ENCODE results near the gene TRAPPC11. TPM values are rescaled to one million over a fixed set of nuclear protein-coding genes. Genes with fewer than 3 reads are reported as not detected.

The TRAPPC11 gene
- total RNA-seq, 1 experiment from 2014 or later: 32.2 TPM

GRCh38 chr4:183674153-183674552, 15.1 kb downstream of the TRAPPC11 start:
- no CpG with 5 or more reads among the region's 3 CpGs for WGBS (ENCODE audit: extremely low coverage, insufficient read length, low lambda C conversion rate)
- Histone ChIP-seq H3K9me3 (ENCODE audit: control insufficient read depth, low read depth, low read length) (no peaks in the 10 kb centered on the region), H3K14ac (ENCODE audit: insufficient read depth, low read length) (no peak overlapping the region), H4K8ac (replicated peaks; ENCODE audit: insufficient read length, low read depth, low read length) (no peak overlapping the region), H3K27me3 (ENCODE audit: insufficient read depth, low read length) (no peaks in the 10 kb centered on the region), H3K23me2 (ENCODE audit: insufficient read length, low read depth, low read length, poor library complexity, severe bottlenecking) (no peaks in the 10 kb centered on the region), H3K4me2 (ENCODE audit: insufficient read depth, insufficient read length, low read length) (no peak overlapping the region), H3K4ac (ENCODE audit: low read depth, low read length) (no peak overlapping the region), H3K79me1 (ENCODE audit: insufficient read depth, low read depth, low read length, poor library complexity, severe bottlenecking) (no peaks in the 10 kb centered on the region), H2BK20ac (ENCODE audit: low read depth, low read length, poor library complexity, severe bottlenecking) (no peak overlapping the region), H3K79me2 (ENCODE audit: insufficient read depth, low read length) (no peaks in the 10 kb centered on the region), H3K56ac (ENCODE audit: insufficient read length, low read depth, low read length) (no peak overlapping the region), H4K5ac (ENCODE audit: insufficient read length, low read depth, low read length) (no peak overlapping the region), H3K23ac (ENCODE audit: insufficient read length, low read depth, low read length) (no peak overlapping the region), H2BK15ac (ENCODE audit: low read depth, low read length) (no peak overlapping the region), H4K91ac (ENCODE audit: insufficient read length, low read depth, low read length) (no peak overlapping the region), H3K18ac (ENCODE audit: insufficient read length, low read depth, low read length) (no peak overlapping the region), H2BK5ac (ENCODE audit: insufficient read length, low read length) (no peak overlapping the region), H2BK12ac (ENCODE audit: insufficient read length, low read depth, low read length) (no peak overlapping the region), H3T11ph (ENCODE audit: low read length) (no peak overlapping the region), H4K20me1 (ENCODE audit: control insufficient read depth, insufficient read depth, insufficient read length) (no peaks in the 10 kb centered on the region), H3K4me1 (ENCODE audit: insufficient read depth, low read length) (no peaks in the 10 kb centered on the region), H3K27ac (ENCODE audit: insufficient read length, low read depth, low read length) (no peak overlapping the region), H3K9ac (ENCODE audit: extremely low read depth, insufficient read length, low read length) (no peak overlapping the region), H2AK5ac (ENCODE audit: insufficient read length, low read length) (no peak overlapping the region), H2BK120ac (ENCODE audit: low read depth, low read length, poor library complexity, severe bottlenecking) (no peak overlapping the region), H2AFZ (ENCODE audit: low read length) (no peak overlapping the region)
- no peaks in the 10 kb centered on the region for H3K4me1 Mint-ChIP-seq
- DNase-seq: no peak
- peaks cover 15 to 59% (median 50%) of the 10 kb centered on the region in 3 experiments; a peak in 5 of 7 replicates for H3K36me3 Mint-ChIP-seq (ENCODE audit: insufficient read depth in 1 of 3, low read depth in 3 of 3)
- TF ChIP-seq CTCF (conservative IDR thresholded peaks at IDR 0.05): no peak
- H3K27me3 Mint-ChIP-seq (ENCODE audit: low read depth): no peaks in the 10 kb centered on the region
- no peak overlapping the region for H3K27ac Mint-ChIP-seq
- no peaks in the 10 kb centered on the region for H3K9me3 Mint-ChIP-seq
- no peak overlapping the region for H3K4me3 Mint-ChIP-seq

Measured in H9 (cell line).